Activated CD4-positive, CD25-positive, alpha-beta regulatory T cell (primary cell): ENCODE data around the gene TRMT61A.
A peak's percentile ranks its signal among the peaks of the same experiment; 100 is the strongest.

Experiments used
- DNase-seq, 4 experiments: peaks; one replicate each; lab custom pipeline; 2025; lab: John Stamatoyannopoulos, UW

The TRMT61A gene

DNA sequence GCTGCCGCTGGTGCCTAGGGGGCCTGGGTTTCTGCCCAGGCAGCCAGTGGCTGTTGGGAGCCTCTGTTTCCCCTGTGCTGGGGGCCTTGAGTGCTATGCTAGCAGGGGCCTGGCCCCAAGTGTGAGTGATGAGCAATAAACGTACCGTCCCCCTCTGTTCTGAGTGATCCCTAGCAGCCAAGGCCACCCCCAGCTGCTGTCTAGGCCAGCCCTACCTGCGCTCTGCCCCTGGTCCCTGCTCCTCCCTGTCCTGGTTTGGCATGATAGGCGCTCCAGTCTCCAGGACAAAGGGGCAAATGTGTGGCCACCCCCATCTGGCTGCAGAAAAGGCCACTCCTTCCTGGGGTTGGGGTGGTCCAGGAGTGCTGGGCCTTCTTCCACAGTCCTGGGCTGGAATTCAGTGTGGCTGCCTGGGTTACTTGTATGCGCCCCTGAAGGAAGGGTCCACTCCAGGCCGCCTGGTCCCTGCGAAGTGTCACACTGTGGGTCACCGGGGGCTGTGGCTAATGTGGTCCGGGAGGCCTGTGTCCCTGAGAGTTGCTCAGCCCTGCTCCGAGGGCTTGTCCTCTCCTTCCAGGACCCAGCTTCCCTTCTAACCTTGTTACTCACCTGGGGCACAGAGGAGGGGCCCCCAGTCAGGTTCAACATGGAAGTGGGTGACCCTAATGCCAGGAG, 7.0 kb downstream of the TRMT61A start:
- no peak for DNase-seq

DNA sequence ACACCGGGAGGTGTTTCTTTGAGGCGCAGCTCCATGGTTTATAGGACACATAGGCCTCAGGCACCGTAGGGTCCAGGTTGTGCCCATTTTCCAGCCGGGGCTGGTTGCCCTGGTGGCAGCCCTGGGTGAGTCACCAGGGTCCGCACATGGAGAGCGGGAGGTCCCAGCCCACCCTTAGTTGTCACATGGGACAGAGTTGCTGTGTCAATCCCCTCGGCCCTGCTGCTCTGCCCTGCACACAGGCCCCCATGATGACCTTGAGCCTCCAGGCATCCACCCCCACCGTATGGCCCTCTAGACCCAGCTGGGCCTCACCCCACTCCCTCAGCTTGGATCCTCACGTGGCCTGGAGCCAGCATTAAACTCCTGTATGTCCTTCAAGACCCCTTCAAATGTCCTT, 7.7 kb downstream of the TRMT61A start:
- no peak for DNase-seq

DNA sequence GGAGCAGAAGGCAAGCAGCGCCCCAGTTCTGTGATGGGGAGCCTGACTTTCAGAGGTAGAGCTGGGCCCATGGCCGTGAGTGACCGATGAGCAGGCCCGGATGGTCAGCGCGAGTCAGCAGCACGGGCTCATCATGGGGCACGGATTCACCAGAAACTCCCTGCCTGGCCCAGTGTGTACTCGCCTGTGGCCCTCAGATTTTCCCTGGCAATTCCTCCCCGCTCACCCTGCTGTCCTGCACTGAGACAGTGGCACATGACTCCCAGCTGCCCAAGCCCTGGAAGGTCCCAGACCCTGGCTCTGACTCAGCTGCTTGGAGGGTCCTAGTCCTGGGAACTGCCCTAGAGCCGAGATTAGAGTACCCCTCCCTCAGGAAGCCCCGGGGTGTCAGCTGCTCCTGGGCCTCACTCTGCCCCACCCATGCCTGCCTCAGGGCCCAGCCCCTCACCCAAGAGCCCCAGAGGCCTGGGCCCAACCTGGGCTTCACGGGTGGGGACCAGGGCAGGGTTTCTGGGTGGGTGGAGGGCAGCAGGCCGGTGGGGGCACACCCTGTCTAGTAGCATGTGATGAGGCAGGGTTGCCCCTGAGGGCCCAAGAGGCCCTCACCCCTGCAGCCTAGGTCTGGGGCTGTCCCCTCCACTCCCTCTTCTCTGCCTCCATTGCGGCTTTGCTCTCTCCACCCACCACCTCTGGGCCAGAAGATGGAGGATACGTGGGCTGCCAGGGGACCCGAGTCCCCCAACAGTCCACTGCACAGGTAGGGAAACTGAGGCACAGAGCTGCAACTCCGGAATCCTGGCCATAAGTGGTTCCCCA, 8.4 kb downstream of the TRMT61A start:
- DNase-seq: no peak

DNA sequence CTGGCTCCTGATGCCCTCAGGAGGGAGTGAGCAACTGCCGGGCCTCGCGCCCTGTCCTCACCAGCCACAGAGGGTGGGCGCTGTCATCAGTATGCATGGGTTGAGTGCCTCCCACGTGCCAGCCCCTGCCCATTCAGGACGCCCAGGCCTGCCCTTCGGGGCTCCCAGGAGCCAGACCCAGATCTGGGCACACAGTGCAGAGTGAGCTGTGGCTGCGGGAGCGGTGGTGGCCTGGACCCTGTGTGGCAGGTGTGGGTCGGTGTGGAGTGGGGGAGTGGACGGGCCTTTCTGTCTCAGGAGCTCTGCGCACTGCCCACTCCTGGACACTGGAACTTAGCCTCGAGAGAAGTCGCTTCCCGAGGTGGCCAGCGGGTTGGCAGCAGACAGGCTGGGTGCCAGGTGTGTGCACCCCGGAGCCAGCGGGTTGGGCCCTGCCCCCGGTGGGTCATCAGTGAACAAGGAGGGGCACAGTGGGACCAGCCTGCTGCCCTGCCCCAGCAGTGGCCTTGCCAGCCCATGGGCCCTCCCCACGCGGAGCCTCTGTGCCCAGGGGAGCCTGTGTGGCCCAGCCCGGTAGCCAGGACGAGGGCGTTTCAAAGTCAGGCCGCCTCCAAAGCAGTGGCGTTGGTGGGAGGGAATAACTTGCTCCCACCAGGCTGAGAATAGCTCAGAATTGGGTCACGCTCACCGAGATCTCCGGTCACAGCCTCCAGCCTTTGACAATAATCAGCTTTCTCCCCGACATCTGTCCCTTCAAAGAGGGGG, 9.5 kb downstream of the TRMT61A start:
- no peak for DNase-seq

DNA sequence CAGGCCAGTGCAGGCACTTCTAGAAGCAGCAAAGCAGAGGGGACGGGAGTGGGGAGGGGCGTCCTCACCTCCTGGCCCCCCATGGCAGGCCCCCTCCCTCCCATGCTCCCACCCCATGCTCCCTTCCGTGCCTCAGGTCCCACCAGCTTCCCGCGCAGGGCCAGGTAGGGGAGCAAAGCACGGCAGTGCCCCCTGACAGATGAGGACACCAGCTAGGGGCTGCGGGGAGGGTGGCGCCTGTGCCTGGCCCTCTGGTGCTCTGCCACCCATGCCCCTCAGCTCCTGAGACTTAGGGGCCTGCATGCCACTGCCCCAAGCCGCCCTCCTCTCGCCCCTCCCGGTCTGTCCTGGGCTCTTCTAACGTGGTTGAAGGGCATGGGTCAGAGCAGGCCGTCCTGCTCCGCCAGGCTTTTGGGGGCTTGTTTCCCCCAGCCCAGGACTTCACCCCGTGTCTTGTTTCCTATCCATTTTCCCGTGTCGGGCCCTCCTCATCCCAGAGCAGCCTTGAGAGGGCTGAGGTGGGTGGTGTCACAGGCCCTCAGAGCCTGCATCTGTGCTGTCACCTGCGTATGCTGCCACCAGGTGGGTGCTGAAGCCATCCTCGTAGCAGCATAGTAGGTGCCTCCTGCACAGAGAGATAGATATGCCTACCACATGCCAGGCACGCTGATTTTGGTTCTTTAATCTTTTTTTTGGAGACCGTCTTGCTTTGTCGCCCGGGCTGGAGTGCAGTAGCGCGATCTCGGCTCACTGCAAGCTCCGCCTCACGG, 10.2 kb downstream of the TRMT61A start:
- no peak for DNase-seq

DNA sequence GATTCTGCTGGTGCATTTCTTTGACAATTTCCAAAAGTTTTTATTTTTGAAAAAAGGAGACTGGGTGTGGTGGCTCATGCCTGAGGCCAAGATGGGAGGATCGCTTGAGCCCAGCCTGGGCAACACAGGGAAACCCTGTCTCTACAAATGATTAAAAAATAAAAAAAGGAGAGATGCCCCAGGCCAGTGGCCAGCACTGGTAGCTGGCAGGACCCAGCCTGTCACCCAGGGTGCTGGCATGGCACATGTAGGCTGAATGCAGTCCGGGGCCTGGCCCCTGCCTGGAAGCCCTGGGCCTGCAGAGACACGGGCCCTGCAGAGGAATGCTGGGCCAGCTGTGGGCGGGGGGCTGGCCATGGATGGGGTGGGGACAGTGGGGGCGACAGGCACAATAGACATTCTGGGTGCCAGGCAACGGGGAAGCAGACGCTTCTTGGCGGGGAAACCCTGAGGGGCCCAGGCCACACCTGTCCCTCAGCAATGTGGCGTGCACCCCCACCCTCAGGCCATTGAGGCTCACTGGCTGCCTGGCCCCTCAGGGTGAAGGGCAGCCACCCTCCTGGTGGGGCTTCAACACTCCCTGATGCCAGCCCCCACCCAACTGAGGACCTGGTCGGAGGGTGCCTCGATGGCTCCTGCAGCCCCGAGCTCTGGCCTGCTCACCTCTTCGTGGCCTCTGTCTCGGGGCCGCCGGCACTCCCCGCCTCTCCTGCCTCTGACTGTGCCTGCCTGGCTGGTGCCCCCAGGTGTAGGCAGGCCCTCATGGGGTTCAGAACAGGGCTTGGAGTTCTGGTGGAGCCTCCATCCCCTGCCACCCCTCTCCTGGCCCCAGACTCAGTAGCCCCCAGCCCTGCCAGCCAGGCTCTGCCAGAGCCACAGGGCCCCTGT, 12.1 kb downstream of the TRMT61A start:
- DNase-seq: no peak

DNA sequence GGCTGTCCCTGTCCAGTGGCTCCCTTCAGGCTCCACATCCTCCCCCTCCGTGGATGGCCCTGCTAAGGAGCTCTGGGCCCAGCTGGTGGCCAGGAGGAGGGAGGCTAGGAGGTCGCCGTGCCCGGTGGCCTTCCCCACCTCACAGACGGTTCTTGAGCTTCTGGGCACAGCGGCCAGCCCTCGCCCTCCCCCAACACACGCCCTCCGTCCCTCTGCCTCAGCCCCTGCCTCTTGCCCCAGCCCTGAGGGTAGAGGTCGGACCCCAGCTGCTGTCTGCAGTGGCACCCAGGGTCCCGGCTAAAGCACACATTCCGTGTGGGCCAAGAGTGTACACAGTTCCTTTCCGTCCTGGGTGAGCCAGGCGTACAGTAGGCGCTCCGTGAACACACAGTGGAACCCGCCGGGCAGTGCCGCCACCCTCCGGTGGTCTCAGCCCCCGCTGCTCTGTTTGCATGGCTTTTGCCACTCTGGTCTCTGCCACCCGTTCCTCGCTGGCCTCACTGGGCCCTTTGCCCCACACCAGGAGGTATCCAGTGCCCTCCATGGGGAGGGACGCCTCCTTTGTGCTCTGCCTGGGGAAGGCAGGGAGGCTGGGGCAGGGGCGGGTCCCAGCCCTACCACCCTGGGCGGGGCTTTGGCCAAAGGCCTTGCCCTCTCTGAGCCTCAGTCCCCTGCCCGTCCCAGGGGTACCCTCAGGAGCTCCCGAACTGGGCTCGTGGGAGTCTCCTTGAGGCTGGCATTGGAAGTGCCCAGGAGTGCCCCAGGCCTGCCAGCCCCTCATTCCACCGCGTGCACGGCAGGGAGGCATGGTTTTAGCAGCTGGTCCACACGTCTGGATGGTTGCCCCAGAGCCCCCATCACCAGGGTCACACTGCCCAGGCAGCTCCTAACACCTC, 13.0 kb downstream of the TRMT61A start:
- DNase-seq: no peak

DNA sequence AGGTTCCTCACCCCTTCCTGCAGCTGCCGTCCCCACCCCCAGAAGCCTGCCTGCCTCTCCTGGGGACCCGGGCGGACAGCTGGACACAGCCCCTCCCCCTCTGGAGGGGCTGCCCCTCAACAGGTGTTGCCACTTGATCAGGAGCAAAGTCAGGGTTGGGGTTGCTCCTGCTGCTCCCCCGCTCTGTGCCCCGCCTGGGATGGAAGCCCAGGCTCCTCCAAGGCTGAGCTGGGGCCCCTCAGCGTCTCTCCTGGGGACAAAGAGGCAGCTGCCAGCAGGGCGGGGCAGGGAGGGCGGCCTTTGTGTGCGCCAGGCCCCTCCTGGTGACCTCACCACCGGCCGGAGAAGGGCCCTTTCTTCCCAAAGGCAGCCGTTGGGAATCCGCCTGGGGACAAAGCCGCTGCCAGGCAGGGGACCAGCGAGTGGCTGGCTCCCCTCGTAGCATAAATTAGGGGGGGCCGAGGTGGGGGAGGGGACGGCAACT, 13.7 kb downstream of the TRMT61A start:
- DNase-seq: no peak

DNA sequence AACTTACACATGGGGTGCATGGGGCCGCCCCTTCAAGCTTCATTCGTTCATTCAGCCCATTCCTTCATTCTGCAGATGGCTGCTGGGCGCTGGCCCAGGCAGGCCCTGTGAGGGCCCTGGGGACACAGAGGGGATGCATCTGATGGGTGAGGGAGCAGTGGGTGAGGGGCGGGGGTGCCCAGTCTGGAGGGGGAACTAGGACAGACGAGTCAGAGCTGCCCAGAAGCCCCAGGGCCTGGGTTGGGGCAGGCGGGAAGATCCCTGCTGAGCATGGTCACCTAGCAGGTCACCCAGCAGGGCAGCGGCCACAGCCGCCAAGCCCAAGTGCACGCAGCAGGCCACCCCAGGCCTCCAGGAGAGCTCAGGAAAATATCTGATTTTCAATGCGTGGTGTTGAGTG, 14.1 kb downstream of the TRMT61A start:
- DNase-seq: no peak

DNA sequence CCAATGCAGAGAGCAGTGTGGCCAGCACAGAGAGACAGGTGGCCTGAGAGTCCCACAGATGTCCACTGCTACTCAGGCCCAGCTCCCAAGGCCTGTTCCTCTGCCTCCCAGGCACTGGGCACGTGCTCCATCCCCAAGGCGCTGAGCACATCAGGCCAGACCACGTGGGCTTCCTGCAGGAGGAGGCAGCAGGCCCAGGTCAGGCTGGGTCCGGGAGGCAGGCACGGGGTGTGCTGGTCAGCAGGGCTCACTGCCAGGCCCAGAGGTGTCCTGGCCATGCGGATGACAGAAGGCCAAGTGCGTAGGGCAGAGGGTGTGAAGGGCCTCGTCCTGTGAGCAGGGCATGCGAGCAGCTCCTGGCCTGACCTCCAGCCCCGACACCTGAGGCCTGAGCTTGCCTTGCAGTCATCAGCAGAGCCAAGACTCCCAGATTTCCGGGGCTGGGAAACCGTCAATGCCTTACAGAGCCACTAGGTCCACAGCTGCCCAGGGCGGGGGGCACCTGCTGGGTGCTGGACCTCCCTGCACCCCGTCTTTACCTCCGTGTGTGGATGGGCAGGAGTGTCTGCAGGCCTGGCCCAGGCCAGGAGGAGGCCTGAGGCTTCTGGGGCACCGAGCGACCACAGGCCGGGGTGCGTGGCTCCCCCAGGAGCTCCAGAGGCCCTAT, 14.9 kb downstream of the TRMT61A start:
- DNase-seq: no peak

DNA sequence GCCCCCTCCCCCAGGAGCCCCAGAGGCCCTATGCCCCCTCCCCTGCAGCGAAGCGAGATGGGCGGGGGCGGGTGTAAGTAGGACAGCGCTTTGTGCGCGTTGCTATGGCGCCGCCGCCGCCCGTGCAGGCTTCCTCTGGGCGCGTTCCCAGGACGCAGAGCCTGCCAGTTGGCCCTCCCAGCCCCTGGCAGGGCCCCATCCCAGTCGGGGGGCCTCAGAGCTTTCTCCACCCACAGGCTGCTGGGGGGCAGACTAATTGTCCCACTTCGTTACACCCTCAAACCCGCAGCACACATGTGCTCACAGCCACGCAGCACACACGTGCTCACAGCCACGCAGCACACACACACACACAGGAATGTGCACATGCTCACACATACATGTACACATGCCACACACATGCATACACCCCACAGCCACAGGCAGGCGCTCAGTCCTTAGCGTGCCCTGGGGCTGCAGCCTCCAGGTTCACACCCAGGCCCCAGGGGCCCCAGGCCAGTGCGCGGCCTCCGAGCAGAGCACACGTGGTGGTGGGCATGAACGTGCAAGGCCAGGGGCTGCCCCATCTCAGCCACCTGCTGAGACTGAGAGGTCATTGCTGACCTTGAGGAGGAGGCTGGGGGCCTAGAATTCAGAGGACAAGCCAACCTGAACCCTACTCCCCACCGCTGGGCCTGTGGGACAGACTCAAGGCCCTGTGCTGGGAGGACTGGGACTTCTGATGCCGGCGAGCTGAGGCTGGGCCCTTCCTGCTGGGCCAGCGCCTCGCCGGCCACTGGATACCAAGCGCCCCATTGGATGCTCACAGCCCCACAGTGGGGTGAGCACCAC, 15.6 kb downstream of the TRMT61A start:
- no peak for DNase-seq

DNA sequence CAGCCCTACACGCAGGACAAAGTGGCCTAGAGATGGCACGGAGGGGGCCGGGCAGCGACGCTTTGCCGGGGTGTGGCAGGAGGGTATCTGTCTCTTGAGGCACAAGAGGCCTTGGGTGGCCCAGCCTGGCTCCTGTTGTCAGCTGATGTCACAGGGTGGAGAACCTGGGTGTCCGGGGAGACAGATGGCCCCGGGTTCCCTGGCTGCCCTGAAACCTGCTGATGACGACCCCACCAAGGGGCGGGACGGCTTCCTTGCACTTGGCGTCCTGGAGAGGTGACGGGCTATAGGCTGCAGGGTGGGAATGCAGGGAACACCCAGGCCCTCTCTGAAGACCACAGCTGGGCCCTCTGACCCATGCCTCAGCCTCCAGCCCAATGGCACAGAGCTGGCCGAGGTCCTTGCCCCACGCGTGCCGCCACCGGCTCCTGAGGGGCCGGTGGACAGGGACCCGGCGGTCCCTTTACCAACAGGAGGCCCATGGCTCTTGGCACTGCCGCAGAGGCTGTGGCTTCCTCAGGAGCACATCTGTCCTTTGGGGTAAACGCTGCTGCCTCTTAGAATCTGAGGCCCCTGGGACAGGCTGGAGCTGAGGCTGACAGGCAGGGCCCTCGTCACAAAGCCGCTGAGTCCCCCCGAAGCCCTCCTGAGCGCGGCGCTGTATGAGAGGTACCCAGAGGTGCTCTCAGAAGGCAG, 16.4 kb downstream of the TRMT61A start:
- no peak for DNase-seq

DNA sequence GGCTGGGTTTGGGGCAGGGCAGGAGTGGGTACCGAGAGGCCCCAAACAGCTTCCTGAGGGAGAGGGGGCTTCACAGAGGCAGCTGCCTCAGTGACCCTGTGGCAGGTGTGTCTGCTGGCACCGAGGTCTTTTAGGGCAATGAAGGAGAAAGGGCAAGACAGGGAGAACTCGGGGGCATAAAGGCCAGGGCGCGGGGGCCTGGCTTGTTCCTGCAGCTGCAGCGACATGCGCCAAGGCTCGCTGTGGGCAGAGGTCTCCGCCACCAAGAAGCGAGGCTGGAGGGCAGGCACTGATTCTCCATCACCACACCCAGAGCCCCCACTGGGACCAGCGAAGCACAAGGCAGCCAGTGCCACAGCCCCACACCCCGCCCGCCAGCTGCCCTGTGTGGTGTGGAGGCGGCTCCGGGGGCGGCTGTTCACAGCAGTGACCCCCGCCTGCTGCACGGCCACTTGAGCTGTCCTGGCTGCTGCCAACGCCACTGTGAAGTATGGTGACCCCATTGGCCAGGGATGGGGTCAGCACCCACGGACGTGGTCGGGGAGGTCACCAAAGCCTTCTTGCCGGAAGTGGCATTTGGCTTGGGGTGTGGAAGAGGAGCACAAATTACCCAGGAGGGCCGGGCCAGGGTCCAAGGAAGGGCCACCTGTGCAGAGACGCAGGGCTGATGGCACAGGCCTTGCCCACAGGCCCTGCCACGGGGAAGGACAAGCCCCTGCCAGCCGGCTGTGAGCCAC, 17.1 kb downstream of the TRMT61A start:
- no peak for DNase-seq

DNA sequence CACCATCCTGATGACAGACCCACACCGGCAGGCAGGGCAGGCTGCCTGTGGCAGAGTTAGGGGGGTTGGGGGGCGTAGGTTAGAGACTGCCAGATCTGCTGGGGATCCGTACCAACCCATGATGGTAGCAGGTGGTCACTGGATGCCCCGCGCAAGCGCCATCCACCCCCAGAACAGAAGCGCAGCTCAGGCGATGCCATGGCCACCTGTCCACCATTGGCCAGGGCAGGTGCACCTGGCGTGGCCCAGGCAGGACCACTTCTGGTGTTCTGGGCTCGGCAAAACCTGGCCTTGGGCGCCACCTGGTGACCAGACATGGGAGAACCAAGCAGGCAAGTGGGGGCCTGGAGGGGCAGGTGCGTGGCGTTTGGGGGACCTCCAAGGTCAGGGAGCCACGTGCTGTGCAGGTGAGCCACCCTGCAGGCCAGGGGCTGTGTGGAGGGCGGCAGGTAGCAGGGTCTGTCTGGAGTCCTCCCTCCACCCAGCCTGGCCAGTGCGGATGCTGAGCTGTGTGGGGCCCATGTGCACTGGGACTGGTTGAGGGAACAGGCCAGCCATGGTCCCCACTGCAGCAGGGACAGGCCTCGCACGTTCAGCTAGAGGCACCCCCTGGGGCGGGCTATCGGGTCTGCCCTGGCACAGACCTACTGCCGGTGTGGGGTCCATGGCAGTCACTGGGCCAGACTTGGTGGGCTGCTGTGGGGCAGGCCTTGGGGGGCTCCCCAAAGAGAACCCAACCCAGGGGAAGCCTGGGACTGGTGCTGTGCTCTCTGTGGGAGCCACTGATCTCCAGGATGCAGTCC, 17.9 kb downstream of the TRMT61A start:
- DNase-seq: peak; percentile 59 to 72 (median 62)

DNA sequence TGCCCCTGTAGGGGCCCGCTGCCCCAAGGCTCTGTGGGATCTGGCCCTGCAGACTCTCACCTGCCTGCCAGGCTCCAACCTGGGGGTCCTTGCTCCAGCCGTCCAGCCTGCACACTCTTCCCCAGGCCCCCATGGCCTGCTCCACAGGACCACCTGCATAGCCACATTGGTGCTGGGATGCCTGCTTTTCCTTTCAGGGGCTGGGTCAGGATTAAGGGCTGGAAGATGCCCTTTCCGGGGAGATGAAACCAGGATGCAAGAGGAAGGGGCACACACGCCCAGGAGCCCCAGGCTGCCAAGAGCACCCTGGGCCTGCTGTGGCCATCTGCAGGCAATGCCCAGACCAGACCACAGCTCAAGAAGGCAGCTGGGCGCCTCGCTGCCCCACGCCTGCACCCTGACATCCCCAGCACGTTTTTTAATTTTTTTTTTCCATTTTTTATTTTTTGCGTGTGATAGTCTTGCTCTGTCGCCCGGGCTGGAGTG, 18.5 kb downstream of the TRMT61A start:
- DNase-seq: no peak

DNA sequence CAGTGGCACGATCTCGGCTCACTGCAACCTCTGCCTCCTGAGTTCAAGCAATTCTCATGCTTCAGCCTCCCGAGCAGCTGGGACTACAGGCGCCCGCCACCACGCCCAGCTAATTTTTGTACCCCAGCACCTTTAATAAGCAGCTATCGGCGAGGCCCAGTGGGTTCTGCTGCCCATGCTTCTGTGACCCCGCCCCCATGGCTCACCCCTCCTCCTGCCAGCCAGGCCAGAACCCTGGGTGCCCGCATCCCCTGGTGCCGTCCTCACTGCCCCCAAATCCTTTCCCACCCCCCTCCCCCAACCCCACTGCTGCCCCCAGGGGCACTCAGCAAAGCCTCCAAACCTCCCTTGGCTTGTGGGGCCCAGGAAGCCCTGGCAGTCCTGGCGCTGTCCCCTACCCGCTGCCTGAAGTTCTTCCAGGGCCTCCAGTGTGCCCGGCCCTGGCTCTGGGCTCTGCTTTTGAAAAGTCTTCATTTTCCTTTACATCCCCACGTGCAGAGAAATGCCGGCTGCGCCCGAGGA, 19.0 kb downstream of the TRMT61A start:
- DNase-seq: no peak
